ENCODE measurements around the gene CX3CL1.

DNA sequence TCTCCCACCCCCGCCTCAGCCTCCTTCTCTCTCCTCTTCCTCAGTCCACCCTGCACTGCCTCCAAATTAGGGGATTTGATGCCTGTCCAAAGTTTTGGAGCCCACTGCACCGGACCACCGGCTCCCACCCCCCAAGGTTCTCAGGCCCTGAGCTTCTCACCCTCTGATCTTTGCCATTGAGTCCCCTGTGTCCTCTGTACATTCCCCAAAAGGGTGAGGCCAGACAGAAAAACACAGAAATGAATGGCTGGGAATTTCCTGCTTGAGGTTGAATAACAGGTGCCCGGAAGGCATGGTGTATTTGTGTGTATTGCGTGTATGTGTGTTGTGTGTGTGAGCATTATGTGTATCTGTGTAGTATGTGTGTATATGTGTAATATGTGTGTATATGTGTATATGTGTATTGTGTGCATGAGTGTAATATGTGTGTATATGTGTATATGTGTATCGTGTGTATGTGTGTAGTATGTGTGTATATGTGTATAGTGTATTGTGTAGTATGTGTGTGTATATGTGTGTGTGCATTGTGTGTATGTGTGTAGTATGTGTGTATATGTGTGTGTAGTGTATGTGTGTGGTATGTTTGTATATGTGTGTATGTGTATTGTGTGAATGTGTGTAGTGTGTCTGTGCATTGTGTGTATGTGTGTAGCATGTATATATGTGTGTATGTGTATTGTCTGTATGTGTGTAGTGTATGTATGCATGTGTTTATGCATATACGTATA, 16.2 kb downstream of the CX3CL1 start:
- TF ChIP-seq CTCF (IDR thresholded peaks at IDR 0.05) (no peak), POLR2A (IDR thresholded peaks at IDR 0.05) (no peak)

Data from uterus (tissue), 2 donors.